Calu3 (cell line): ENCODE measurements around the gene FBXL2. TPM values are rescaled to one million over a fixed set of nuclear protein-coding genes. Genes with fewer than 3 reads are reported as not detected.
A peak's percentile ranks its signal among the peaks of the same experiment; 100 is the strongest.

Experiments
- BruUV-seq: library from RNA; stranded (reverse); fragments of 400-500 nt; replicated peaks from 2 replicates; lab custom pipeline; 2021; lab: Mats Ljungman, UMichigan
- CTCF ChIA-PET: fragments of 300-600 bp; sonication (Branson Sonifier 250); formaldehyde crosslinking; loops from one replicate; lab custom pipeline; 2022; ENCODE audit warnings: antibody characterized with exemption; lab: Charles Lee
- DNase-seq: peaks from one replicate; pipeline ENCODE4 v3.0.0; 2022
- H3K27ac Mint-ChIP-seq: one replicate; pipeline ENCODE4 v1.8.0; 2022; ENCODE audit warnings: mixed read lengths; ENCODE audit not compliant: unreplicated experiment
- H3K27me3 Mint-ChIP-seq: one replicate; pipeline ENCODE4 v1.8.0; 2022; ENCODE audit warnings: mixed read lengths; ENCODE audit not compliant: unreplicated experiment
- H3K36me3 Mint-ChIP-seq: one replicate; pipeline ENCODE4 v1.8.0; 2022; ENCODE audit warnings: mild to moderate bottlenecking, moderate library complexity, mixed read lengths; ENCODE audit not compliant: insufficient read depth, unreplicated experiment
- H3K4me1 Mint-ChIP-seq: one replicate; pipeline ENCODE4 v1.8.0; 2022; ENCODE audit warnings: mild to moderate bottlenecking, low read depth, mixed read lengths; ENCODE audit not compliant: unreplicated experiment
- H3K4me3 Mint-ChIP-seq: one replicate; pipeline ENCODE4 v1.8.0; 2022; ENCODE audit warnings: mild to moderate bottlenecking, low read depth, moderate library complexity, mixed read lengths; ENCODE audit not compliant: unreplicated experiment
- H3K9me3 Mint-ChIP-seq: one replicate; pipeline ENCODE4 v1.8.0; 2022; ENCODE audit warnings: low read depth, mixed read lengths; ENCODE audit not compliant: unreplicated experiment
- CTCF ChIP-seq: fragments of 200-600 bp; IDR thresholded peaks from one replicate; pipeline ENCODE4 v1.8.0; 2022; ENCODE audit warnings: antibody characterized with exemption; ENCODE audit not compliant: unreplicated experiment
- intact Hi-C: fragments of 100-400 bp; cut with micrococcal nuclease; formaldehyde crosslinking; loops from one replicate; pipeline ENCODE4 v1.10.0; 2022; ENCODE audit not compliant: unreplicated experiment
- total RNA-seq: library from RNA; stranded (reverse); gene quantifications from 2 replicates; pipeline ENCODE4 v1.2.3, GENCODE V29; 2022

The FBXL2 gene
- total RNA-seq, 1 experiment from 2014 or later: 11.5 TPM

GRCh38 chr3:33383951-33384350, 106.7 kb downstream of the FBXL2 start:
- no peak for TF ChIP-seq CTCF
- Mint-ChIP-seq H3K9me3 (no peaks in the 10 kb centered on the region), H3K27ac (no peak overlapping the region), H3K4me1 (no peaks in the 10 kb centered on the region), H3K27me3 (no peaks in the 10 kb centered on the region), H3K4me3 (no peak overlapping the region), H3K36me3 (peaks cover 44% of the 10 kb centered on the region)
- no TSS peak for BruUV-seq
- intact Hi-C loops: no loop called here
- CTCF ChIA-PET: no interaction called here
- DNase-seq: no peak

GRCh38 chr3:33385423-33385822, 108.2 kb downstream of the FBXL2 start:
- Mint-ChIP-seq H3K4me1 (no peaks in the 10 kb centered on the region), H3K36me3 (peaks cover 53% of the 10 kb centered on the region), H3K27me3 (no peaks in the 10 kb centered on the region), H3K9me3 (no peaks in the 10 kb centered on the region), H3K27ac (no peak overlapping the region), H3K4me3 (no peak overlapping the region)
- CTCF ChIA-PET: interaction anchor here (0.7 kb wide), 1 partner anchor 13 kb away, joined by 4 read pairs; no protein-coding TSS in a partner anchor
- BruUV-seq: no TSS peak
- no peak for DNase-seq
- TF ChIP-seq CTCF: no peak
- intact Hi-C loops: no loop called here

- CTCF ChIA-PET: interaction anchor here (0.9 kb wide), 1 partner anchor 14 kb away, joined by 3 read pairs; no protein-coding TSS in a partner anchor
- no peak overlapping the region for H3K27ac Mint-ChIP-seq
- DNase-seq: no peak
- no peaks in the 10 kb centered on the region for H3K27me3 Mint-ChIP-seq
- H3K9me3 Mint-ChIP-seq: no peaks in the 10 kb centered on the region
- peaks cover 54% of the 10 kb centered on the region for H3K36me3 Mint-ChIP-seq
- intact Hi-C loops: no loop called here
- no peak for TF ChIP-seq CTCF
- H3K4me1 Mint-ChIP-seq: peaks cover 5% of the 10 kb centered on the region
- no peak overlapping the region for H3K4me3 Mint-ChIP-seq
- BruUV-seq: TSS peak; percentile 13
Observed at GRCh38 chr3:33386631-33387030, 109.4 kb downstream of the FBXL2 start.

GRCh38 chr3:33388374-33389100, 111.3 kb downstream of the FBXL2 start:
- BruUV-seq: no TSS peak
- no peak overlapping the region for H3K4me3 Mint-ChIP-seq
- H3K27ac Mint-ChIP-seq: no peak overlapping the region
- intact Hi-C loops: no loop called here
- TF ChIP-seq CTCF: no peak
- H3K9me3 Mint-ChIP-seq: no peaks in the 10 kb centered on the region
- peaks cover 13% of the 10 kb centered on the region for H3K4me1 Mint-ChIP-seq
- CTCF ChIA-PET: no interaction called here
- H3K36me3 Mint-ChIP-seq: peaks cover 65% of the 10 kb centered on the region
- H3K27me3 Mint-ChIP-seq: no peaks in the 10 kb centered on the region
- no peak for DNase-seq
